ENCODE measurements around the gene PTPRA. TPM values are rescaled to one million over a fixed set of nuclear protein-coding genes. Genes with fewer than 3 reads are reported as not detected.

The PTPRA gene
- total and polyA plus RNA-seq, 2 of the 4 experiments (the other 2 are of a cell fraction), result 35.0 to 50.0 TPM

DNA sequence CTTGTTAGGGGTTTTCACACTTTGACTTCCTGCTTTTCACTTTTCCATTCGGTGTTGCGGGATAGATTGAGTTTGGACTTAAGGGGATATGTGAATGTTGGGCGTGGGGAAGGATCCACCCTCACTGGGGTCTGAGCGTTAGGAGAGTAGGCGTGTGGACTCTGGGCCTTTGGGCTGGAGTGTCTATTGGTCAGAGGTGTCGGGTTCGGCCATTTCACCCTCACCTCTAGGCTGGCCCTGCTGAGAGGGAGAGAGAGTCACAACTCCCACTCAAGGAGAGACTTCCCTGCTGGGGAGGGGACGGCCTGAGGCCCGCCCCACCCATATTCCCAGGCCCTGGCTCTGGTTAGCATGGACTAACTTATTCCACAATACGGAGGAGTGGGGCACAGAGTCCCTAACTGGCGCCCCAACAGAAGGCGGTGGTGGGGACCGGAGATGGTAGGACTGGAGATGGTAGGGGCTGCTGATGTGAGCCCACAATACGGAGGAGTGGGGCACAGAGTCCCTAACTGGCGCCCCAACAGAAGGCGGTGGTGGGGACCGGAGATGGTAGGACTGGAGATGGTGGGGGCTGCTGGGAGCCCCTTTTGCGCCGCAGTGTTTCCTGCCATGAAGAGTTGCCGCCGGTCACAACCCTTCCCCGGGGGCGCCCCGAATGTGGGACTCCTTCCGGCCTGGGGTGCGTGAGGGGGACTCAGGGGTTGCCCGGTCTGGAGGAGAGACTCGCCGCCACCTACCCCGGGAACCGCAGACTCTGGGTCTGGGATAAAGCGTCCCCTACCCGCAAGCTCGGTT is 1.4 kb upstream of the PTPRA start:
- ATAC-seq (ENCODE audit: low read depth) (no peak), DNase-seq (no peak)
- Histone ChIP-seq H3K9ac (ENCODE audit: low read depth, low read length) (0 out of 2 replicates have a peak overlapping the region, but pooled peaks have one; percentile 58), H4K20me1 (ENCODE audit: insufficient read depth, low read length) (0 out of 2 replicates have a peak, but pooled peaks cover 10% of the 10 kb centered on the region), H3K27ac (ENCODE audit: insufficient read depth, low read length) (no peak overlapping the region), H2BK20ac (ENCODE audit: low read depth, low read length) (peak overlapping the region; percentile 33; the same call in 1 of the 2 replicates), H2BK120ac (ENCODE audit: low read depth, low read length) (no peak overlapping the region; the same call in 1 of the 2 replicates), H3K36me3 (ENCODE audit: control insufficient read depth, insufficient read depth, low read length) (peaks cover 2% of the 10 kb centered on the region), H2AK5ac (ENCODE audit: low read depth, low read length) (peak overlapping the region; percentile 86), H3K4me2 (ENCODE audit: low read depth, low read length) (peak overlapping the region; percentile 79), H2AK9ac (replicated peaks; ENCODE audit: low read depth, low read length, poor library complexity) (peak overlapping the region; percentile 80), H3K23ac (ENCODE audit: low read depth, low read length) (peak overlapping the region; percentile 80), H4K5ac (ENCODE audit: low read depth, low read length) (no peak overlapping the region; the same call in 1 of the 2 replicates), H2AFZ (replicated peaks; ENCODE audit: low read length, poor library complexity) (peak overlapping the region; percentile 97), H3K4me3 (ENCODE audit: insufficient read depth, low read depth, low read length) (peak overlapping the region; percentile 97), H3K9me3 (ENCODE audit: control insufficient read depth, insufficient read depth, low read length) (no peaks in the 10 kb centered on the region), H2BK15ac (ENCODE audit: low read depth, low read length) (no peak overlapping the region), H3K9me1 (ENCODE audit: insufficient read depth, low read length) (peaks cover 20% of the 10 kb centered on the region), H3K27me3 (ENCODE audit: control insufficient read depth, insufficient read depth, low read length) (no peaks in the 10 kb centered on the region), H2BK5ac (ENCODE audit: low read depth, low read length, poor library complexity, severe bottlenecking) (no peak overlapping the region), H4K8ac (ENCODE audit: low read depth in 2 of 2, low read length in 2 of 2) (peak overlapping the region in 1 of 2 experiments; percentile 88; a peak in 1 of 4 replicates), H3K14ac (replicated peaks; ENCODE audit: low read depth, low read length) (no peak overlapping the region), H3K56ac (ENCODE audit: extremely low read depth, insufficient read depth, low read length) (no peak overlapping the region), H3K79me1 (ENCODE audit: low read depth in 1 of 2, low read length in 2 of 2) (peaks cover 12 to 37% of the 10 kb centered on the region in 2 experiments), H3K4me1 (ENCODE audit: control insufficient read depth, insufficient read depth, low read length) (peaks cover 14% of the 10 kb centered on the region), H3K18ac (ENCODE audit: low read depth, low read length) (no peak overlapping the region), H4K91ac (ENCODE audit: insufficient read depth, low read depth, low read length) (no peak overlapping the region), H3K4ac (ENCODE audit: low read depth, low read length) (peak overlapping the region; percentile 53)
- dilution Hi-C loops (cut with HindIII; ENCODE audit: low sequenced_read_pairs, unreplicated experiment) (no loop called here), intact Hi-C loops (cut with micrococcal nuclease) (loop anchor here (2.0 kb wide), 1 partner anchor 129 kb away; no protein-coding TSS in a partner anchor), in situ Hi-C loops (cut with MboI; ENCODE audit: low sequenced_read_pairs) (loop anchor here (10.0 kb wide), 1 partner anchor 123 kb away; no protein-coding TSS in a partner anchor)
- 8% methylated on average over 8 of the region's 34 CpGs; no CpG with 5 or more reads in 1 of the 2 experiments for WGBS, 2 experiments (ENCODE audit: extremely low coverage in 2 of 2, insufficient read length in 1 of 2)
- POLR2A ChIA-PET (ENCODE audit: unreplicated experiment), result no interaction called here
- CTCF ChIA-PET, result interaction anchor here (1.1 to 1.7 kb wide), 3 partner anchors 19 to 128 kb away, joined by 3 to 4 read pairs (median 4); no protein-coding TSS in a partner anchor
- no TSS peak for BruUV-seq (replicated peaks)
- TF ChIP-seq CHD1 (IDR thresholded peaks at IDR 0.05; ENCODE audit: low read depth, low read length) (no peak), CEBPB (IDR thresholded peaks at IDR 0.05; ENCODE audit: low read depth, low read length) (no peak), MXI1 (IDR thresholded peaks at IDR 0.05; ENCODE audit: borderline replicate concordance, low read depth, low read length) (no peak), FOS (IDR thresholded peaks at IDR 0.05; ENCODE audit: low read depth, low read length) (no peak), NFE2L2 (IDR thresholded peaks at IDR 0.05; ENCODE audit: low read depth, low read length) (no peak), MAFK (IDR thresholded peaks at IDR 0.05; ENCODE audit: low read depth, low read length) (no peak), RCOR1 (IDR thresholded peaks at IDR 0.05; ENCODE audit: insufficient replicate concordance, low read length) (no peak), SMC3 (IDR thresholded peaks at IDR 0.05; ENCODE audit: low read depth, low read length) (no peak), BHLHE40 (IDR thresholded peaks at IDR 0.05; ENCODE audit: low read depth, low read length) (no peak), POLR2A (IDR thresholded peaks at IDR 0.05; ENCODE audit: low read depth, low read length) (no peak)
- TF ChIP-seq, protein P1, sequence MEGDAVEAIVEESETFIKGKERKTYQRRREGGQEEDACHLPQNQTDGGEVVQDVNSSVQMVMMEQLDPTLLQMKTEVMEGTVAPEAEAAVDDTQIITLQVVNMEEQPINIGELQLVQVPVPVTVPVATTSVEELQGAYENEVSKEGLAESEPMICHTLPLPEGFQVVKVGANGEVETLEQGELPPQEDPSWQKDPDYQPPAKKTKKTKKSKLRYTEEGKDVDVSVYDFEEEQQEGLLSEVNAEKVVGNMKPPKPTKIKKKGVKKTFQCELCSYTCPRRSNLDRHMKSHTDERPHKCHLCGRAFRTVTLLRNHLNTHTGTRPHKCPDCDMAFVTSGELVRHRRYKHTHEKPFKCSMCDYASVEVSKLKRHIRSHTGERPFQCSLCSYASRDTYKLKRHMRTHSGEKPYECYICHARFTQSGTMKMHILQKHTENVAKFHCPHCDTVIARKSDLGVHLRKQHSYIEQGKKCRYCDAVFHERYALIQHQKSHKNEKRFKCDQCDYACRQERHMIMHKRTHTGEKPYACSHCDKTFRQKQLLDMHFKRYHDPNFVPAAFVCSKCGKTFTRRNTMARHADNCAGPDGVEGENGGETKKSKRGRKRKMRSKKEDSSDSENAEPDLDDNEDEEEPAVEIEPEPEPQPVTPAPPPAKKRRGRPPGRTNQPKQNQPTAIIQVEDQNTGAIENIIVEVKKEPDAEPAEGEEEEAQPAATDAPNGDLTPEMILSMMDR (conservative IDR thresholded peaks at IDR 0.05; ENCODE audit: low read depth, low read length), result no peak
- TF ChIP-seq, protein P2, sequence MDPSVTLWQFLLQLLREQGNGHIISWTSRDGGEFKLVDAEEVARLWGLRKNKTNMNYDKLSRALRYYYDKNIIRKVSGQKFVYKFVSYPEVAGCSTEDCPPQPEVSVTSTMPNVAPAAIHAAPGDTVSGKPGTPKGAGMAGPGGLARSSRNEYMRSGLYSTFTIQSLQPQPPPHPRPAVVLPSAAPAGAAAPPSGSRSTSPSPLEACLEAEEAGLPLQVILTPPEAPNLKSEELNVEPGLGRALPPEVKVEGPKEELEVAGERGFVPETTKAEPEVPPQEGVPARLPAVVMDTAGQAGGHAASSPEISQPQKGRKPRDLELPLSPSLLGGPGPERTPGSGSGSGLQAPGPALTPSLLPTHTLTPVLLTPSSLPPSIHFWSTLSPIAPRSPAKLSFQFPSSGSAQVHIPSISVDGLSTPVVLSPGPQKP (IDR thresholded peaks at IDR 0.05; ENCODE audit: borderline replicate concordance, low read depth, low read length), result no peak
- TF ChIP-seq, protein P3, sequence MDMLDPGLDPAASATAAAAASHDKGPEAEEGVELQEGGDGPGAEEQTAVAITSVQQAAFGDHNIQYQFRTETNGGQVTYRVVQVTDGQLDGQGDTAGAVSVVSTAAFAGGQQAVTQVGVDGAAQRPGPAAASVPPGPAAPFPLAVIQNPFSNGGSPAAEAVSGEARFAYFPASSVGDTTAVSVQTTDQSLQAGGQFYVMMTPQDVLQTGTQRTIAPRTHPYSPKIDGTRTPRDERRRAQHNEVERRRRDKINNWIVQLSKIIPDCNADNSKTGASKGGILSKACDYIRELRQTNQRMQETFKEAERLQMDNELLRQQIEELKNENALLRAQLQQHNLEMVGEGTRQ (IDR thresholded peaks at IDR 0.05; ENCODE audit: low read depth, low read length), result no peak

Measured in IMR-90 (cell line).